Astrocyte of the hippocampus (primary cell): ENCODE results near the gene RP2.

Experiments
- DNase-seq: peaks from one replicate; pipeline ENCODE4 v3.0.0; 2011; ENCODE audit warnings: low read depth, low spot score

The RP2 gene

DNA sequence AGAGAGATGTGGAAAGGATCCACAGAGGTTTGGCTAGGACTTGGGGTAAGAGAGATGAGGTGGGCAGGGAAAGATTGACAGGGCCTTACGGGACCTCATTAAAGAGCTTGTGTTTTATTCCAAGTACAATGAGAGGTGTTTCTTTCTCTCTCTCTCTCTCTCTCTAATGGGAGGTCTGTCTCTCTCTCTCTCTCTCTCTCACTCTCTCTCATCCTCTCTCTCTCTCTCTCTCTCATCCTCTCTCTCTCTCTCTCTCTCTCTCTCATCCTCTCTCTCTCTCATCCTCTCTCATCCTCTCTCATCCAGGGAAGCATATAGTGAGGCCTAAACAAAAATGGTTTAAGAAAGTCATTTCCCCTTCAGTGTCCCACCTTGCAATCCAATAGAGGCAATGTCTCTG is 80.8 kb downstream of the RP2 start:
- no peak for DNase-seq

DNA sequence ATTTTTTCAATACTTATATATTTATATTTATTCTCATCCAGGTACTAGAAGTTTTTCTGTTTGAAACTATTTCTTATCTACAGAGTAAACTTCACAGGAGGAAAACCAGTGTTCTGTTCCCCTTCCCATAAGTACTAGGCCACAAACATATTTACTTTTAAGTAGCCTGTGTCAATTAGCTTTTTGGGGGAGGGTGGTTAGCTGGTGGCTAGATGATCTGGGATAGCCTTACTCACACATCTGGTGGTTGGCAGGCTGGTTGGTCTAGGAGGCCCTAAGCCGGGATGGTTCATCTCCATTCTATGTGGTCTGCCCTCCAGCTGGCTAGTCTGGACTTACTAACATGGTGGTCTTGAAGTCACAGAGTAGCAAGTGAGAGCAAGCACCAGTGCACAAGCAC is 81.6 kb downstream of the RP2 start:
- no peak for DNase-seq

DNA sequence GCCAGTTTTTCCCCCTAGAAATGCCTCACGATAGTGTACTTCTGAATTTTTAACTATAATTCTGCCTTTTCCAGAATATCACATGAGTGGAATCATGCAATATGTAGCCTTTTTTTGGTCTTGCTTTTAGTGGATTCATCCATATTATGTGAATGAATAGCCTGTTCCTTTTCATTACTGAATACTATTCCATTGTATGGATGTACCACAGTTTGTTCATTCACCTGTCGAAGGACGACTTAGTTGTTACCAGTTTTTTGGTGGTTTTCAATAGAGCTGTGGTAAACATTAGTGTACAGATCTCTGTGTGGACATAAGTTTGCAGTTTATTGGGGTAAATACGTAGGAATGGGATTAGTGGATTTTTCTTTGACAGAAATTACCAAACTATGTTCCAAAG is 83.4 kb downstream of the RP2 start:
- no peak for DNase-seq

DNA sequence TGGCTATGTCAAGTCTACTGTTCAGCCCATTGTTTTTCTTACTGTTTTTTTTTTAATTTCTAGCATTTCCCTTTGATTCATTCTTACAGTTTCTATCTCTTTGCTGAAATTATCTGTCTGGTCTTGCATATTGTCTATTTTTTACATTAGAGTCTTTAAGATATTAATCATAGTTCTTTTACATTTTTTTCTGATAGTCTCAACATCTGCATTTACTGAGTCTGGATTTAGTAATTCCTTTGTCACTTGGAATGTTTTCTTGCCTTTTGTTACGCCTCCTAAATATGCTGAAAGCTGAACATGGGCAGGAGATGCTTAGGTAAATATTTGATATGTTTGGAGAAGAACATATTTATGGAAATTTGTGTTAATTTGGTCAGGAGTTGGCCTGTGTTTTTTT is 85.8 kb downstream of the RP2 start:
- no peak for DNase-seq

DNA sequence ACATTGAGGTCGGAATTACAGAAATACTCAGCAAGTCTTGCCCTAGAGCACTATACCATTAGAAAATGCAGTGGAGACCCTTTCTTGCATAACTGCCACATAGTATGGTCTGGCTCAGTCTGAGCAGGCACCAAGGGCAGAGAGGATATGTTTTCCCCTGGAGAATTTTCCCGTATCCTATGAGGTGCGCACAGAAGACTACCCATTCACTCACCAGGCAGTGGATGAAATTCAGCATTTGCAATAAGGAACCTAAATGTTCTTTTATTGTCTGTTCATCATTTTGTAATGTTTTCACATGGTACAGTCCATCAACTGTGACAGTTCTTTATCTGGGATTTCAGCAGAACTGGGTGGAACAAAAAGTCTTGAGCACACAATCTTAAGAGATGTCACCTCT is 90.9 kb downstream of the RP2 start:
- no peak for DNase-seq

DNA sequence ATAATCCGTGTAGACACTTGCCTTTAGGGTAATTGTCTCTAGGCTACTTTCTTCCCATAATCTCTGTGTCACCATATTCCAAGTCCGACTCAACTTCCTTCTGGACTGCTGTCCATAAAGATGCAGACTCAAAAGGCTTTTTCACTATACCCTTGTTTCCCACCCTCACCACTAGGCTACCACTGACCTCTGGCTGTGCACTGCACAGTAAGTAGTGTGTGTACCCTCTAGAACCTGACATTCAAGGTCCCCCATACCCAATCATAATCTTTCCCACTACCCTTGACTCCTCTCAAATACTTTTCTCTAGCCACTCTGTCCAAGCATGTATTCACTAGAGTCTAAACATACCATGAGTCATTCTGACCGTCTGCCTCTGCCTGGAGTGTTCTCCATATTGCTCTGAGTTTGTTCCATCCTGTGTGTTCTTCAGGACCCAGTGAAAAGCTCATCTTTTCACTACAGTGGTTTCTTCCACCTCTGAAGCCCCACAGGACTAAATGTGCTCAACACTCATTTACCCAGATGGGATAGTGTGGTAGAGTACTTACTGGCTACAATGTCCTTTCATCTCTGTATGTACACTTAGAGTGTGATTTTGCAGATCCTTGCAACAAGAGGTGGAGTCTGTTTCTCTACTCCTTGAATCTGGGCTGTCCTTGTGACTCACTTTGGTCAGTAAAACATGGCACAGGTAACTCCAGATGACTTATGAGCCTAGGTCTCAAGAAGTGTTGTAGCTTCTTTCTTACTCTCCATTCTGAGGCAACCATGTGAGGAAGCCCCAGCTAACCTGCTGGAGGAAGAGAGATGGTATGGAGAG is 92.8 kb downstream of the RP2 start:
- peak; percentile 44 for DNase-seq
